HepG2 (cell line): ENCODE results near the gene NAMPT. TPM values are rescaled to one million over a fixed set of nuclear protein-coding genes. Genes with fewer than 3 reads are reported as not detected.

Source experiments
- ATAC-seq: fragments of 200-7000 bp; cut with Tn5 transposase; 3 replicates; pipeline ENCODE4 v1.9.1; 2020; ENCODE audit warnings: mild to moderate bottlenecking, moderate library complexity
- BruUV-seq: library from RNA; stranded (reverse); fragments of 400-500 nt; replicated peaks from 2 replicates; lab custom pipeline; 2021; lab: Mats Ljungman, UMichigan
- CTCF ChIA-PET: fragments of 300-600 bp; formaldehyde crosslinking; extraction: SDS; loops from one replicate; lab custom pipeline; 2021; ENCODE audit warnings: low total read pairs, inconsistent platforms, low intra/inter-chr PET ratio; lab: Yijun Ruan, JAX
- POLR2A ChIA-PET: fragments of 350-600 bp; sonication (Branson Sonifier 250); formaldehyde crosslinking; loops from one replicate; lab custom pipeline; 2020; ENCODE audit warnings: antibody characterized with exemption, inconsistent platforms; lab: Yijun Ruan, JAX
- DNase-seq: peaks from one replicate; pipeline ENCODE4 v3.0.0-alpha.2; 2015; ENCODE audit warnings: low spot score
- FAIRE-seq: peaks from 3 replicates; lab custom pipeline; 2011; peaks lifted over from hg19 to GRCh38; lab: Jason Lieb, UNC
- H2AFZ ChIP-seq: one replicate; pipeline ENCODE4 v1.6.1; 2011; ENCODE audit warnings: low read length, inconsistent platforms
- H3K27ac ChIP-seq: fragments of 300-600 bp; 3 replicates; pipeline ENCODE4 v1.8.0; 2011; ENCODE audit warnings: mixed run types, mild to moderate bottlenecking, mixed read lengths, low read length, inconsistent platforms; ENCODE audit not compliant: insufficient read depth; ENCODE audit errors: extremely low read length
- H3K27me3 ChIP-seq, 2 experiments: fragments of 200-600 bp in 1 of 2; 2 replicates in 1 of 2; 3 replicates in 1 of 2; pipeline versions ENCODE4 v1.6.0 to v1.8.0; 2011; ENCODE audit warnings: low read length in 2 of 2, mild to moderate bottlenecking in 2 of 2, moderate library complexity in 2 of 2, inconsistent platforms in 1 of 2; ENCODE audit not compliant: insufficient read depth in 2 of 2, control insufficient read depth in 1 of 2
- H3K36me3 ChIP-seq, 2 experiments: fragments of 200-600 bp in 1 of 2; replicated peaks in 1 of 2; 2 replicates in 1 of 2; 3 replicates in 1 of 2; pipeline versions ENCODE4 v1.5.1 to v1.8.0; 2011; ENCODE audit warnings: low read length in 2 of 2, inconsistent platforms in 1 of 2; ENCODE audit not compliant: insufficient read depth in 2 of 2, control insufficient read depth in 1 of 2
- H3K4me1 ChIP-seq: 2 replicates; pipeline ENCODE4 v1.5.1; 2012; ENCODE audit warnings: low read length, inconsistent platforms; ENCODE audit not compliant: insufficient read depth
- H3K4me2 ChIP-seq: 2 replicates; pipeline ENCODE4 v1.6.0; 2011; ENCODE audit warnings: low read depth, low read length, inconsistent platforms
- H3K4me3 ChIP-seq, 3 experiments: fragments of 200-600 bp in 1 of 3; sonication (generic), shearing (Covaris generic) in 1 of 3; replicated peaks in 1 of 3; 2 replicates each; pipeline ENCODE4 v1.5.1; 2011 to 2016; ENCODE audit warnings: low read length in 3 of 3, inconsistent platforms in 2 of 3, low read depth in 2 of 3, mild to moderate bottlenecking in 2 of 3, control low read depth in 1 of 3, mixed read lengths in 1 of 3; ENCODE audit not compliant: insufficient read depth in 1 of 3
- H3K79me2 ChIP-seq: one replicate; pipeline ENCODE4 v1.6.1; 2011; ENCODE audit warnings: low read length, inconsistent platforms; ENCODE audit not compliant: insufficient read depth
- H3K9ac ChIP-seq: 2 replicates; pipeline ENCODE4 v1.6.0; 2011; ENCODE audit warnings: mild to moderate bottlenecking, low read depth, low read length, inconsistent platforms; ENCODE audit not compliant: insufficient read depth
- H3K9me3 ChIP-seq: 2 replicates; pipeline ENCODE4 v1.5.1; 2012; ENCODE audit warnings: mild to moderate bottlenecking, low read length
- H4K20me1 ChIP-seq: 2 replicates; pipeline ENCODE4 v1.6.0; 2011; ENCODE audit warnings: inconsistent platforms, mild to moderate bottlenecking, low read length, moderate library complexity; ENCODE audit not compliant: insufficient read depth
- ESRRA ChIP-seq: sonication (generic); formaldehyde crosslinking; IDR thresholded peaks from 2 replicates; pipeline ENCODE4 v1.5.1; 2020; ENCODE audit warnings: mild to moderate bottlenecking, low read depth, missing genetic modification reagents
- GATA4 ChIP-seq: sonication (generic); IDR thresholded peaks from 2 replicates; pipeline ENCODE4 v1.6.1; 2016; ENCODE audit warnings: antibody characterized with exemption, low read depth, borderline replicate concordance
- GTF2F1 ChIP-seq: fragments of 150-350 bp; IDR thresholded peaks from 2 replicates; pipeline ENCODE4 v1.6.1; 2014; ENCODE audit warnings: low read length
- JDP2 ChIP-seq: sonication (generic); formaldehyde crosslinking; IDR thresholded peaks from 2 replicates; pipeline ENCODE4 v1.8.1; 2022; ENCODE audit warnings: missing genetic modification reagents, borderline replicate concordance
- SRY ChIP-seq: sonication (generic); formaldehyde crosslinking; IDR thresholded peaks from 2 replicates; pipeline ENCODE4 v1.8.0; 2022; ENCODE audit warnings: mild to moderate bottlenecking, missing genetic modification reagents
- TOPORS ChIP-seq: sonication (generic); formaldehyde crosslinking; IDR thresholded peaks from 2 replicates; pipeline ENCODE4 v1.8.0; 2023; ENCODE audit warnings: mild to moderate bottlenecking, missing genetic modification reagents
- ZFY ChIP-seq: sonication (generic); formaldehyde crosslinking; IDR thresholded peaks from 2 replicates; pipeline ENCODE4 v1.4.0; 2020; ENCODE audit warnings: missing genetic modification reagents
- ZNF567 ChIP-seq: sonication (generic); formaldehyde crosslinking; IDR thresholded peaks from 2 replicates; pipeline ENCODE4 v1.8.1; 2023; ENCODE audit warnings: mild to moderate bottlenecking, missing genetic modification reagents, borderline replicate concordance
- ZNF776 ChIP-seq: sonication (generic); formaldehyde crosslinking; IDR thresholded peaks from 2 replicates; pipeline ENCODE4 v1.4.0; 2020; ENCODE audit warnings: mild to moderate bottlenecking, missing genetic modification reagents
- WGBS: methylation state at CpG from one replicate; pipeline ENCODE4 v1.1.6; 2017; ENCODE audit warnings: low lambda C conversion rate; 5-methylcytosine and 5-hydroxymethylcytosine counted together
- in situ Hi-C: cut with HindIII; loops from 2 replicates; pipeline ENCODE4 v1.10.0; 2017; ENCODE audit warnings: low pct_unique_long_range_greater_than_20kb; ENCODE audit not compliant: extremely low pct_ligation_motif_present
- intact Hi-C: fragments of 100-400 bp; cut with micrococcal nuclease; formaldehyde crosslinking; loops from one replicate; pipeline ENCODE4 v1.10.0; 2022; ENCODE audit not compliant: unreplicated experiment
- polyA plus RNA-seq, 8 experiments: library from polyadenylated mRNA; depleted of rRNA in 3 of 8; stranded (reverse) in 7 of 8; unstranded in 1 of 8; fragments of >200 nt; fragmentation: Illumina TruSeq in 4 of 8; extraction: Trizol in 4 of 8; gene quantifications; 2 replicates each; pipeline versions ENCODE4 v1.2.1 to v1.2.3, GENCODE V29; 2011 to 2016; ENCODE audit warnings: low read depth in 4 of 8, missing spikeins in 1 of 8, mixed read lengths in 1 of 8; ENCODE audit not compliant: insufficient read depth in 1 of 8
- total RNA-seq, 5 experiments: library from RNA; depleted of rRNA; stranded (reverse); fragments of >200 nt; fragmentation: Illumina TruSeq; extraction: Trizol; gene quantifications; 2 replicates each; pipeline ENCODE4 v1.2.3, GENCODE V29; 2016; ENCODE audit warnings: low read depth in 1 of 5
- TF ChIP-seq, protein P1 (sequence below): sonication (generic); formaldehyde crosslinking; IDR thresholded peaks from 2 replicates; pipeline ENCODE4 v1.8.0; 2022; ENCODE audit warnings: missing genetic modification reagents, low read depth, mild to moderate bottlenecking, borderline replicate concordance
- TF ChIP-seq, protein P2 (sequence below): sonication (generic); formaldehyde crosslinking; IDR thresholded peaks from 2 replicates; pipeline ENCODE4 v1.4.0; 2020; ENCODE audit warnings: missing genetic modification reagents, mild to moderate bottlenecking, borderline replicate concordance
- TF ChIP-seq, protein P3 (sequence below): IDR thresholded peaks from 2 replicates; pipeline ENCODE4 v1.6.1; 2016; ENCODE audit warnings: missing biosample characterization, missing genetic modification reagents, low read depth
- TF ChIP-seq, protein P4 (sequence below): sonication (generic); formaldehyde crosslinking; IDR thresholded peaks from 2 replicates; pipeline ENCODE4 v1.4.0; 2020; ENCODE audit warnings: mild to moderate bottlenecking, missing genetic modification reagents, borderline replicate concordance

NAMPT gene
- total and polyA plus RNA-seq, 2 of the 13 experiments (the other 11 are each of a cell fraction or from before 2014, with no cell fraction given), result 15.8 to 67.7 TPM

DNA sequence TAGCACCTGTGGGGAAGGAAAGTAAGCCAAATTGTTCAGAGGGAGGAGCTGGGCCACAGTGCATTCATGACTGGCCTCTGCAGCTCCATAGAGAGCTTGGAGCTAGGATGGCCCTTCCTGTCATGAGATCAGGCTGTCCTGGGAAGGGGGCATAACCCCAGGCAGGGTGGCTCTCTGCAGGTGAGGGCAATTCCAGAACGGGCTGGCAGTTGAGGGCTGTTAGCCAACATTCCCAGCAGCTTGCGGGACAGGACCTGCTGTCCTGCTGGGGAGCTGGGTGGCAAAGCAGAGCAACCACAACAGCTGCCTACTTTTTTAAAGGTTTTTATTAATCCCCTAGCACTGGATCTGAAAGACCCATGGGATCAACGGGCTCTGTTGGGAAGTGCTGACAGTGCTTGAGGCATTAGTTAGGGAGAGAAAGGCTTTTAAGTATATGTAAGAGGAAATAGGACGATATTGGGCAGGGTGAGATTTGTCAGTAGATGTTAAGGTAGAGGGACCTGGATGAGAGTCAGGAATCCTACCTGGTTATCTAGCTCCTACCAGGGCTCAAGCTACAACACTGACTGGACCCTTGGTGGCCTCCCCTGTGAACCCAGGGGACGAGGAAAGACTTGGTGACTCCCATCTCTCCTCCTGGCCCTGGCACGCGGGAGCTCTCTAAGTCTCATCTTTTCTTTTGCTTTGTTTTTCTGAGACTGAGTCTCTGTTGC is 77.8 kb downstream of the NAMPT start (continued):
- TF ChIP-seq ZNF567 (CRISPR knock-in tag) (no peak), TOPORS (CRISPR knock-in tag) (no peak)
- TF ChIP-seq, protein P1, sequence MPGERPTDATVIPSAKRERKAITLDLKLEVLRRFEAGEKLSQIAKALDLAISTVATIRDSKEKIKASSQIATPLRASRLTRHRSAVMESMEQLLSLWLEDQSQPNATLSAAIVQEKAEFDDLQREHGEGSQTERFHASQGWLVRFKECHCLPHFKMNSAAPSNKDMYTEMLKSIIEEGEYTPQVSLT (CRISPR knock-in tag), result no peak

GRCh38 chr7:106205621-106206222 is 79.1 kb downstream of the NAMPT start:
- in situ Hi-C loops (no loop called here), intact Hi-C loops (no loop called here)
- Histone ChIP-seq H3K4me3 (no peak overlapping the region), H3K4me2 (no peak overlapping the region), H2AFZ (no peak overlapping the region), H3K27me3 (no peaks in the 10 kb centered on the region; a peak in 1 of 5 replicates), H3K79me2 (no peaks in the 10 kb centered on the region), H3K9me3 (no peaks in the 10 kb centered on the region), H3K9ac (no peak overlapping the region), H3K4me1 (no peaks in the 10 kb centered on the region), H3K27ac (no peak overlapping the region), H4K20me1 (no peaks in the 10 kb centered on the region), H3K36me3 (no peaks in the 10 kb centered on the region)
- POLR2A ChIA-PET, result no interaction called here
- FAIRE-seq, result no peak
- no peak for DNase-seq
- no peak for ATAC-seq
- WGBS, result 18% methylated on average over 3 of the region's 3 CpGs
- CTCF ChIA-PET, result no interaction called here
- BruUV-seq, result no TSS peak
- no peak for TF ChIP-seq SRY (CRISPR knock-in tag)
- TF ChIP-seq, protein P2, sequence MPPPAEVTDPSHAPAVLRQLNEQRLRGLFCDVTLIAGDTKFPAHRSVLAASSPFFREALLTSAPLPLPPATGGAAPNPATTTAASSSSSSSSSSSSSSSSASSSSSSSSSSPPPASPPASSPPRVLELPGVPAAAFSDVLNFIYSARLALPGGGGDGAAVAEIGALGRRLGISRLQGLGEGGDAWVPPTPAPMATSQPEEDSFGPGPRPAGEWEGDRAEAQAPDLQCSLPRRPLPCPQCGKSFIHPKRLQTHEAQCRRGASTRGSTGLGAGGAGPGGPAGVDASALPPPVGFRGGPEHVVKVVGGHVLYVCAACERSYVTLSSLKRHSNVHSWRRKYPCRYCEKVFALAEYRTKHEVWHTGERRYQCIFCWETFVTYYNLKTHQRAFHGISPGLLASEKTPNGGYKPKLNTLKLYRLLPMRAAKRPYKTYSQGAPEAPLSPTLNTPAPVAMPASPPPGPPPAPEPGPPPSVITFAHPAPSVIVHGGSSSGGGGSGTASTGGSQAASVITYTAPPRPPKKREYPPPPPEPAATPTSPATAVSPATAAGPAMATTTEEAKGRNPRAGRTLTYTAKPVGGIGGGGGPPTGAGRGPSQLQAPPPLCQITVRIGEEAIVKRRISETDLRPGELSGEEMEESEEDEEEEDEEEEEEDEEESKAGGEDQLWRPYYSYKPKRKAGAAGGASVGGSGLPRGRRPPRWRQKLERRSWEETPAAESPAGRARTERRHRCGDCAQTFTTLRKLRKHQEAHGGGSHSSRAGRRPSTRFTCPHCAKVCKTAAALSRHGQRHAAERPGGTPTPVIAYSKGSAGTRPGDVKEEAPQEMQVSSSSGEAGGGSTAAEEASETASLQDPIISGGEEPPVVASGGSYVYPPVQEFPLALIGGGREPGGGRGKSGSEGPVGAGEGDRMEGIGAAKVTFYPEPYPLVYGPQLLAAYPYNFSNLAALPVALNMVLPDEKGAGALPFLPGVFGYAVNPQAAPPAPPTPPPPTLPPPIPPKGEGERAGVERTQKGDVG, result no peak
- no peak for TF ChIP-seq ESRRA (CRISPR knock-in tag)
- TF ChIP-seq GATA4, result no peak
- no peak for TF ChIP-seq JDP2 (CRISPR knock-in tag)
- TF ChIP-seq ZFY (CRISPR knock-in tag), result no peak
- no peak for TF ChIP-seq ZNF776 (CRISPR knock-in tag)
- TF ChIP-seq, protein P3, sequence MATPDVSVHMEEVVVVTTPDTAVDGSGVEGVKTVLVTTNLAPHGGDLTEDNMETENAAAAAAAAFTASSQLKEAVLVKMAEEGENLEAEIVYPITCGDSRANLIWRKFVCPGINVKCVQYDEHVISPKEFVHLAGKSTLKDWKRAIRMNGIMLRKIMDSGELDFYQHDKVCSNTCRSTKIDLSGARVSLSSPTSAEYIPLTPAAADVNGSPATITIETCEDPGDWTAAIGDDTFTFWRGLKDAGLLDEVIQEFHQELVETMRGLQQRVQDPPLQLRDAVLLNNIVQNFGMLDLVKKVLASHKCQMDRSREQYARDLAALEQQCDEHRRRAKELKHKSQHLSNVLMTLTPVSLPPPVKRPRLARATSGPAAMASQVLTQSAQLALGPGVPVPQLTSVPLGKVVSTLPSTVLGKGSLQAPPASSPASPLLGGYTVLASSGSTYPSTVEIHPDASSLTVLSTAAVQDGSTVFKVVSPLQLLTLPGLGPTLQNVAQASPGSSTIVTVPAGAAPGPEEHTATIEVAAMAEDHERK (CRISPR knock-in tag), result no peak
- TF ChIP-seq, protein P4, sequence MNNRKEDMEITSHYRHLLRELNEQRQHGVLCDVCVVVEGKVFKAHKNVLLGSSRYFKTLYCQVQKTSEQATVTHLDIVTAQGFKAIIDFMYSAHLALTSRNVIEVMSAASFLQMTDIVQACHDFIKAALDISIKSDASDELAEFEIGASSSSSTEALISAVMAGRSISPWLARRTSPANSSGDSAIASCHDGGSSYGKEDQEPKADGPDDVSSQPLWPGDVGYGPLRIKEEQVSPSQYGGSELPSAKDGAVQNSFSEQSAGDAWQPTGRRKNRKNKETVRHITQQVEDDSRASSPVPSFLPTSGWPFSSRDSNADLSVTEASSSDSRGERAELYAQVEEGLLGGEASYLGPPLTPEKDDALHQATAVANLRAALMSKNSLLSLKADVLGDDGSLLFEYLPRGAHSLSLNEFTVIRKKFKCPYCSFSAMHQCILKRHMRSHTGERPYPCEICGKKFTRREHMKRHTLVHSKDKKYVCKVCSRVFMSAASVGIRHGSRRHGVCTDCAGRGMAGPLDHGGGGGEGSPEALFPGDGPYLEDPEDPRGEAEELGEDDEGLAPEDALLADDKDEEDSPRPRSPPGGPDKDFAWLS, result no peak
- no peak for TF ChIP-seq GTF2F1
